OCI-LY3 (cell line): ENCODE measurements around the gene SERINC2.
"Not testable (repeated sequence)": the region's sequence is repeated elsewhere in the genome, so short reads cannot be mapped to it uniquely, and the experiment has no call there.

ENCODE experiments used
- H2AFZ ChIP-seq: fragments of 200-600, 300-600 bp; shearing (Covaris generic); 2 replicates; pipeline ENCODE4 v1.6.0; 2014; ENCODE audit warnings: antibody characterized with exemption, low read depth, low read length
- H3K27ac ChIP-seq: fragments of 200-600, 300-600 bp; sonication (generic); 2 replicates; pipeline ENCODE4 v1.5.1; 2014; ENCODE audit warnings: mild to moderate bottlenecking, low read length, moderate library complexity, mixed read lengths
- H3K27me3 ChIP-seq: fragments of 200-600, 300-600 bp; sonication (generic); 2 replicates; pipeline ENCODE4 v1.6.1; 2014; ENCODE audit warnings: low read depth, low read length, mixed read lengths
- H3K36me3 ChIP-seq: fragments of 200-600, 300-600 bp; sonication (generic); replicated peaks from 2 replicates; pipeline ENCODE3; 2014; ENCODE audit warnings: low read depth, low read length, mixed read lengths
- H3K4me1 ChIP-seq: fragments of 300-600, 200-600 bp; sonication (generic); 2 replicates; pipeline ENCODE4 v1.6.1; 2014; ENCODE audit warnings: low read length, mixed read lengths
- H3K4me2 ChIP-seq: fragments of 200-600, 300-600 bp; sonication (generic); 2 replicates; pipeline ENCODE4 v1.6.1; 2014; ENCODE audit warnings: low read length, mixed read lengths
- H3K4me3 ChIP-seq: fragments of 300-600, 200-600 bp; sonication (generic); 2 replicates; pipeline ENCODE4 v1.5.1; 2014; ENCODE audit warnings: antibody characterized with exemption, mild to moderate bottlenecking, low read length, moderate library complexity
- H3K79me2 ChIP-seq: fragments of 300-600, 200-600 bp; shearing (Covaris generic); 2 replicates; pipeline ENCODE4 v1.6.1; 2014; ENCODE audit warnings: mild to moderate bottlenecking, low read length, mixed read lengths
- H3K9ac ChIP-seq: fragments of 300-600, 200-600 bp; shearing (Covaris generic); 2 replicates; pipeline ENCODE4 v1.6.0; 2014; ENCODE audit warnings: mild to moderate bottlenecking, low read length, moderate library complexity
- H3K9me3 ChIP-seq: fragments of 200-600, 300-600 bp; shearing (Covaris generic); 2 replicates; pipeline ENCODE4 v1.6.1; 2014; ENCODE audit warnings: low read length, mixed read lengths; ENCODE audit not compliant: insufficient read depth
- H4K20me1 ChIP-seq: fragments of 200-600, 300-600 bp; sonication (generic); 2 replicates; pipeline ENCODE4 v1.6.1; 2016; ENCODE audit warnings: low read length, mixed read lengths; ENCODE audit not compliant: insufficient read depth
- CTCF ChIP-seq: fragments of 200-600, 300-600 bp; sonication (generic); IDR thresholded peaks from 2 replicates; pipeline ENCODE4 v1.5.1; 2014; ENCODE audit warnings: antibody characterized with exemption, low read length, low read depth
- EZH2phosphoT487 ChIP-seq: fragments of 200-600 bp; shearing (Covaris generic); IDR thresholded peaks from 2 replicates; pipeline ENCODE4 v1.6.1; 2018; ENCODE audit warnings: antibody characterized with exemption, mixed run types, low read depth

Gene SERINC2

GRCh38 chr1:31428436-31429221 is 15.6 kb downstream of the SERINC2 start:
- no peak overlapping the region for H3K27ac ChIP-seq
- H3K9ac ChIP-seq: no peak overlapping the region
- H3K4me2 ChIP-seq: no peak overlapping the region
- H3K36me3 ChIP-seq: no peaks in the 10 kb centered on the region
- no peaks in the 10 kb centered on the region for H4K20me1 ChIP-seq
- no peaks in the 10 kb centered on the region for H3K9me3 ChIP-seq
- no peaks in the 10 kb centered on the region for H3K79me2 ChIP-seq
- no peak overlapping the region for H2AFZ ChIP-seq
- peaks cover 9% of the 10 kb centered on the region for H3K4me1 ChIP-seq
- no peak overlapping the region for H3K4me3 ChIP-seq
- TF ChIP-seq EZH2phosphoT487: no peak
- no peak for TF ChIP-seq CTCF
- no peaks in the 10 kb centered on the region for H3K27me3 ChIP-seq

GRCh38 chr1:31429583-31429982 is 16.6 kb downstream of the SERINC2 start:
- H3K4me2 ChIP-seq: no peak overlapping the region
- H3K9me3 ChIP-seq: no peaks in the 10 kb centered on the region
- H3K36me3 ChIP-seq: no peaks in the 10 kb centered on the region
- H2AFZ ChIP-seq: no peak overlapping the region
- no peaks in the 10 kb centered on the region for H3K79me2 ChIP-seq
- H4K20me1 ChIP-seq: no peaks in the 10 kb centered on the region
- no peak overlapping the region for H3K4me3 ChIP-seq
- H3K9ac ChIP-seq: no peak overlapping the region
- no peak overlapping the region for H3K27ac ChIP-seq
- TF ChIP-seq CTCF: no peak
- no peak for TF ChIP-seq EZH2phosphoT487
- no peaks in the 10 kb centered on the region for H3K27me3 ChIP-seq
- peaks cover 3% of the 10 kb centered on the region; the same call in 1 of the 2 replicates for H3K4me1 ChIP-seq

- H3K4me3 ChIP-seq, H4K20me1 ChIP-seq, H3K27ac ChIP-seq, H3K4me2 ChIP-seq, H2AFZ ChIP-seq, H3K27me3 ChIP-seq, H3K4me1 ChIP-seq, H3K9ac ChIP-seq, H3K36me3 ChIP-seq, H3K9me3 ChIP-seq, H3K79me2 ChIP-seq: not testable (repeated sequence)
Measured at GRCh38 chr1:31431351-31432257, 18.6 kb downstream of the SERINC2 start.

- Histone ChIP-seq H3K9me3 (no peaks in the 10 kb centered on the region), H3K4me2 (no peak overlapping the region), H3K4me1 (no peaks in the 10 kb centered on the region), H3K79me2 (no peaks in the 10 kb centered on the region), H3K9ac (no peak overlapping the region), H4K20me1 (no peaks in the 10 kb centered on the region), H3K4me3 (no peak overlapping the region), H3K27ac (no peak overlapping the region), H3K27me3 (no peaks in the 10 kb centered on the region), H2AFZ (no peak overlapping the region), H3K36me3 (no peaks in the 10 kb centered on the region)
- TF ChIP-seq CTCF: no peak
- no peak for TF ChIP-seq EZH2phosphoT487
Measured at GRCh38 chr1:31432592-31433395, 19.8 kb downstream of the SERINC2 start.
